Measurements from ENCODE around the gene TET1. TPM values are rescaled to one million over a fixed set of nuclear protein-coding genes. Genes with fewer than 3 reads are reported as not detected.
"Not testable (repeated sequence)": the region's sequence is repeated elsewhere in the genome, so short reads cannot be mapped to it uniquely, and the experiment has no call there.

TET1 gene
- total RNA-seq, 2 experiments from 2014 or later, result 2.2 to 2.8 TPM

GRCh38 chr10:68717435-68717834 lies 157.3 kb downstream of the TET1 start:
- Mint-ChIP-seq H3K27me3 (no peaks in the 10 kb centered on the region), H3K27ac (no peak overlapping the region), H3K36me3 (peaks cover 9% of the 10 kb centered on the region), H3K4me3 (no peak overlapping the region), H3K9me3 (ENCODE audit: low read depth) (no peaks in the 10 kb centered on the region), H3K4me1 (peaks cover 11% of the 10 kb centered on the region)
- CTCF ChIA-PET, result no interaction called here
- ATAC-seq, result no peak
- no peak for DNase-seq

DNA sequence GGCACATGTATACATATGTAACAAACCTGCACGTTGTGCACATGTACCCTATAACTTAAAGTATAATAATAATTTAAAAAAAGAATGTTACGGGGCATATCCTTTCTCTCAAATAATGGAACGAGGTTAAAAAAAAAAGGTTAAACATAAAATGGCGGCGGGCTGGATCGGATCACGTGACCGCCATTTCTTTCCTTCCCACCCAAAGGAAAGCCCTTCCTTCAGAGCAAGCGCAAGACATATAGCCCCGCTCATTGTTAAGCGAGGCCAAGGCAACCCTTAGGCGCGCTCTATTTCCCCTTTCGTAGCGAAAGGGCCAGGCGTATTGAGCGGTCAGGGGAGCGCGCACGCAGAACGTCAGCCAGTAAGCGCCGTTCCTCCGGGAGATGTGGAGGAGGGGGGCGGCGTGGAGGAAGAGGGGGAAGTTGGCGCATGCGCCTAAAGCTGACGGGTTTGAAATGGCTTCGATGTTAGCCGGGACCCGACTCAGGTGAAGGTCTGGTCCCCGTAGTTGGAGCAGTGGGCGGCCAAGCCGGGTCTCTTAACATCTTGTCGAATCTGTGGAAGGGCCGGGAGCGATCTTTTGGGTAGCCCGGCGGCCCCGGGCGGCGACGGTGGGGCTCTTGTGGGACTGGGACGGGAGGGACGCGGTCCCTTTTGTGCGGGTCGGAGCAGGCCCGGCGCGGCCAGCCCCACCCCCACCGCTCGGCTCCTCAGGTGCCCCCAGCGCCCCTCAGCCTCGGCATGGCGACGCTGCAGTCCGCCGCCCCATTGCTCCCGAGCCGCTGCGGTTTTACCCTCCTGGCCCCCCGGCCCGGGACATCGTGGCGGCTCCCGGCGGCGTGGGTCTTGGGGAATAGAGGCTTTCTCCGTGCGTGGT lies 160.9 kb downstream of the TET1 start, which contains the start of gene CCAR1:
Gene CCAR1 (plus strand): TSS at position 447 of the 880 bp plus-strand sequence. CDS start 1,266 bp downstream, outside the sequence.
- peaks cover 20% of the 10 kb centered on the region for H3K4me1 Mint-ChIP-seq
- DNase-seq (peak; percentile 98), ATAC-seq (peak; percentile 99)
- CTCF ChIA-PET, result interaction anchor here (0.6 to 1.8 kb wide), 4 partner anchors 15 to 176 kb away, joined by 3 to 4 read pairs (median 4); no protein-coding TSS in a partner anchor
- peaks cover 27% of the 10 kb centered on the region for H3K36me3 Mint-ChIP-seq
- H3K27ac Mint-ChIP-seq, result peak within 1 kb of the TSS; percentile 97
- H3K27me3 Mint-ChIP-seq, result no peaks in the 10 kb centered on the region
- no peaks in the 10 kb centered on the region for H3K9me3 Mint-ChIP-seq (ENCODE audit: low read depth)
- peak within 1 kb of the TSS; percentile 96 for H3K4me3 Mint-ChIP-seq

DNA sequence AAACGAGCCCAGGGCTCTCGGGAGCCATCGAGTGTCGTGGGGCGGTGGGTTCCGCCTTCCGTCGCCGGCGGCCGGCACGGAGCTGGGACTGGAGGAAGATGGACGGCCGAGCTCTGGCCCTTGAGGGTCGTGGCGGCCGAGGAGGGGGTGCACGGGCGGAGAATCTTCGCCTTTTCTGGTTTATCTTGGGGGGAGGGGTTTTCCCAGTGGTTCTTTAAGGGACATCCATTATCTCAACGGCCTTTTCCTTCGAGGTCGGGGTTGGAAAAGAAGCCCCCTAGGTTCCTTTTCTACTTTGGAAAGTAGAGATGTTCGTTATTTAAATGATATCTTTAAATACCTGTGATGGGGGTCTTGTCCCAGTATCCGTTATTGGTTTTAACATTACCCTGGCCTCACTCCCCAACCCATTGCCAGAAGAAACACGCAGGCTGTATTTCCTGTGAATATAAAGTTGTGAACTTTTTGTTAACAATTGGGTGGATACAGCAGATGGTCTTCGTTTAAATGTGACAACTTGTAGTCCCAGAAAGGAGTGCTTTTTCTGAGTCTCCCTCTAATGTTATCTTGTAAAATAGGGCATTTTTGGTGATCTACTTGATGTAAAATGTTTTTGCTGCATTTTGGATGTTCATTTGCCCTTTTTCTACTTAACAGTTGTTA lies 161.7 kb downstream of the TET1 start:
- Mint-ChIP-seq H3K9me3 (ENCODE audit: low read depth) (no peaks in the 10 kb centered on the region), H3K27ac (peak overlapping the region; percentile 97), H3K4me3 (peak overlapping the region; percentile 96), H3K36me3 (peaks cover 32% of the 10 kb centered on the region), H3K4me1 (peaks cover 23% of the 10 kb centered on the region), H3K27me3 (no peaks in the 10 kb centered on the region)
- CTCF ChIA-PET, result interaction anchor here (1.2 to 1.8 kb wide), 2 partner anchors 164 to 171 kb away, joined by 3 to 4 read pairs; no protein-coding TSS in a partner anchor
- DNase-seq (peak; percentile 34), ATAC-seq (no peak)

DNA sequence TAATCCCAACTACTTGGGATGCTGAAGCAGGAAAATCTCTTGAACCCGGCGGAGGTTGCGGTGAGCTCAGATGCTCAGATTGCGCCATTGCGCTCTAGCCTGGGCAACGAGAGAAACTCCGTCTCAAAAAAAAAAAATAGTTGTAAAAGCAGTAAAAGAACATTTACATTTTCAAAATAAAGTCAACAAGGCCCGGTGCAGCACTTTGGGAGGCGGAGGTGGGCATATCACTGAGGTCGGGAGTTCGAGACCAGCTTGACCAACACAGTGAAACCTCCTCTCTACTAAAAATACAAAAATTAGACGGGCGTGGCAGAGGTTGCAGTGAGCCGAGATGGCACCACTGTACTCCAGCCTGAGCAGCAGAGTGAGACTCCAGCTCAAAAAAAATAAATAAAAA lies 164.9 kb downstream of the TET1 start:
- H3K27ac Mint-ChIP-seq, result no peak overlapping the region
- H3K4me1 Mint-ChIP-seq, result peaks cover 25% of the 10 kb centered on the region
- no peak for DNase-seq
- ATAC-seq, result no peak
- H3K27me3 Mint-ChIP-seq, result no peaks in the 10 kb centered on the region
- H3K36me3 Mint-ChIP-seq, result peaks cover 47% of the 10 kb centered on the region
- no peak overlapping the region for H3K4me3 Mint-ChIP-seq
- CTCF ChIA-PET, result no interaction called here
- H3K9me3 Mint-ChIP-seq (ENCODE audit: low read depth), result no peaks in the 10 kb centered on the region

- DNase-seq, result no peak
- Mint-ChIP-seq H3K36me3 (peaks cover 51% of the 10 kb centered on the region), H3K27me3 (no peaks in the 10 kb centered on the region), H3K27ac (no peak overlapping the region), H3K4me1 (peaks cover 19% of the 10 kb centered on the region), H3K9me3 (ENCODE audit: low read depth) (no peaks in the 10 kb centered on the region), H3K4me3 (no peak overlapping the region)
- ATAC-seq, result no peak
- CTCF ChIA-PET, result interaction anchor here (1.3 kb wide), 1 partner anchor 15 kb away, joined by 3 read pairs; no protein-coding TSS in a partner anchor
These were observed 167.0 kb downstream of the TET1 start for GRCh38 chr10:68727146-68727545.

GRCh38 chr10:68732651-68733050 lies 172.5 kb downstream of the TET1 start:
- DNase-seq, result no peak
- no peaks in the 10 kb centered on the region for H3K9me3 Mint-ChIP-seq (ENCODE audit: low read depth)
- H3K4me3 Mint-ChIP-seq, result no peak overlapping the region
- peaks cover 6% of the 10 kb centered on the region for H3K4me1 Mint-ChIP-seq
- no peaks in the 10 kb centered on the region for H3K27me3 Mint-ChIP-seq
- peaks cover 49% of the 10 kb centered on the region for H3K36me3 Mint-ChIP-seq
- no peak for ATAC-seq
- CTCF ChIA-PET, result no interaction called here
- H3K27ac Mint-ChIP-seq, result no peak overlapping the region

DNA sequence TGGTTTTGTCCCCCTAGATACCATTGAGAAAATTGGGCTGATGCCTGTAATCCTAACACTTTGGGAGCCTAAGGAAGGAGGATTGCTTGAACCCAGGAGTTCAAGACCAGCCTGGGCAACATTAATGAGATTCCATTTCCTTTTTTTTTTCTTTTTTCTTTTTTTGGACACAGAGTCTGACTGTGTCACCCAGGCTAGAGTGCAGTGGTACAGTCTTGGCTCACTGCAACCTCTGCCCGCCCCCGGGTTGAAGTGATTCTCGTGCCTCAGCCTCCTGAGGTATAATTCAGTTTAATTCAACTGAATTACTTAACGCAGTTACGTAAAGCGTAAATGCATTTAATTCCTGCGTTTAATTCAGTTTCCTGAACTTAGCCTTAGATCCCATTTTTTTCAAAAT lies 174.2 kb downstream of the TET1 start:
- Mint-ChIP-seq H3K4me1 (peaks cover 9% of the 10 kb centered on the region), H3K9me3 (ENCODE audit: low read depth) (no peaks in the 10 kb centered on the region), H3K27me3 (no peaks in the 10 kb centered on the region), H3K4me3 (no peak overlapping the region), H3K36me3 (peaks cover 50% of the 10 kb centered on the region), H3K27ac (no peak overlapping the region)
- ATAC-seq, result no peak
- CTCF ChIA-PET, result no interaction called here
- no peak for DNase-seq

DNA sequence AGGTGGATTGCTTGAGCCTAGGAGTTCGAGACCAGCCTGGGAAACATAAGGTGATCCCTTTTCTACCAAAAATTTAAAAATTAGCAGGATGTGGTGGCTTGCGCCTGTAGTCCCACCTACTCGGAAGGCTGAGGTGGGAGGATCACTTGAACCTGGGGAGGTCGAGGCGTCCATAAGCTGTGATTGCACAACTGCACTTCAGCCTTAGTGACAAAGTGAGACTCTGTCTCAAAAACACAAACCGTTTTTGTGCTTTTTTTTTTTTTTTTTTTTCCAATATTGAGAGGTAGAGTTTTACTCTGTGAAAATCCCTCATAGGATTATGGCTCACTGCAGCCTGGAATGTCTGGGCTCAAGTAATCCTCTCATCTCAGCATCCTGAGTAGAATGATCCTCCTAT lies 175.0 kb downstream of the TET1 start:
- ATAC-seq, result no peak
- H3K36me3 Mint-ChIP-seq, result peaks cover 53% of the 10 kb centered on the region
- H3K9me3 Mint-ChIP-seq (ENCODE audit: low read depth), result no peaks in the 10 kb centered on the region
- CTCF ChIA-PET, result no interaction called here
- peaks cover 9% of the 10 kb centered on the region for H3K4me1 Mint-ChIP-seq
- H3K27ac Mint-ChIP-seq, result no peak overlapping the region
- no peak overlapping the region for H3K4me3 Mint-ChIP-seq
- no peaks in the 10 kb centered on the region for H3K27me3 Mint-ChIP-seq
- no peak for DNase-seq

DNA sequence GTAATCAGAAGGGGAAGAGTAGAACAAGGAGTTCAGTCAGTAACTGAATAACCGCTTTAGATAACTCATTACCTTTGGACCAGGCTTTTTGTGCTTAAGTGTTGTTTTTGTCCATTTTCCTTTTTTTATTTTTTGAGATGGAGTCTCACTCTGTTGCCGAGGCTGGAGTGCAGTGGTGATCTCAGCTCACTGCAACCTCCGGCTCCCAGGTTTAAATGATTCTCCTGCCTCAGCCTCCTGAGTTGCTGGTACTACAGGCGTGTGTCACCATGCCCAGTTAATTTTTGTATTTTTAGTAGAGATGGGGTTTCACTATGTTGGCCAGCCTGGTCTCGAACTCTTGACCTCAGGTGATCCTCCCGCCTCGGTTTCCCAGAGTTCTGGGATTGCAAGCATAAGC lies 175.6 kb downstream of the TET1 start:
- H3K4me3 Mint-ChIP-seq; DNase-seq; H3K4me1 Mint-ChIP-seq; H3K9me3 Mint-ChIP-seq (ENCODE audit: low read depth); H3K27ac Mint-ChIP-seq; ATAC-seq; CTCF ChIA-PET; H3K27me3 Mint-ChIP-seq: not testable (repeated sequence)
- peaks cover 54% of the 10 kb centered on the region for H3K36me3 Mint-ChIP-seq

GRCh38 chr10:68740676-68741075 lies 180.5 kb downstream of the TET1 start:
- ATAC-seq; H3K9me3 Mint-ChIP-seq (ENCODE audit: low read depth); H3K27ac Mint-ChIP-seq; DNase-seq; H3K27me3 Mint-ChIP-seq; H3K4me1 Mint-ChIP-seq; CTCF ChIA-PET; H3K4me3 Mint-ChIP-seq: not testable (repeated sequence)
- H3K36me3 Mint-ChIP-seq, result peaks cover 45% of the 10 kb centered on the region

- peaks cover 3% of the 10 kb centered on the region for H3K4me1 Mint-ChIP-seq
- no peak overlapping the region for H3K27ac Mint-ChIP-seq
- H3K27me3 Mint-ChIP-seq, result no peaks in the 10 kb centered on the region
- ATAC-seq (no peak), DNase-seq (no peak)
- H3K36me3 Mint-ChIP-seq, result peaks cover 36% of the 10 kb centered on the region
- CTCF ChIA-PET, result interaction anchor here (1.3 kb wide), 1 partner anchor 16 kb away, joined by 3 read pairs; no protein-coding TSS in a partner anchor
- no peak overlapping the region for H3K4me3 Mint-ChIP-seq
- H3K9me3 Mint-ChIP-seq (ENCODE audit: low read depth), result no peaks in the 10 kb centered on the region
These were observed 182.3 kb downstream of the TET1 start for GRCh38 chr10:68742397-68742796.

All from activated CD8-positive, alpha-beta memory T cell treated with anti-CD3 and anti-CD28 coated beads, Interleukin-2, amount 10 ng/mL, durations not matched to agents 7 days and 5 days (primary cell).